Measurements from ENCODE around the gene MERTK.

The MERTK gene

GRCh38 chr2:111983478-111984212, 85.2 kb downstream of the MERTK start:
- TF ChIP-seq CTCF (IDR thresholded peaks at IDR 0.05; ENCODE audit: extremely low read depth, insufficient read depth, missing control alignments), result no peak
- DNase-seq (ENCODE audit: low spot score), result no peak
- in situ Hi-C loops (cut with MboI; ENCODE audit: low pct_unique_long_range_greater_than_20kb, low sequenced_read_pairs, unreplicated experiment), result no loop called here

GRCh38 chr2:111984213-111984604, 85.8 kb downstream of the MERTK start:
- in situ Hi-C loops (cut with MboI; ENCODE audit: low pct_unique_long_range_greater_than_20kb, low sequenced_read_pairs, unreplicated experiment), result no loop called here
- no peak for DNase-seq (ENCODE audit: low spot score)
- no peak for TF ChIP-seq CTCF (IDR thresholded peaks at IDR 0.05; ENCODE audit: extremely low read depth, insufficient read depth, missing control alignments)

GRCh38 chr2:111985514-111985913, 87.1 kb downstream of the MERTK start:
- in situ Hi-C loops (cut with MboI; ENCODE audit: low pct_unique_long_range_greater_than_20kb, low sequenced_read_pairs, unreplicated experiment), result no loop called here
- TF ChIP-seq CTCF (IDR thresholded peaks at IDR 0.05; ENCODE audit: extremely low read depth, insufficient read depth, missing control alignments), result no peak
- no peak for DNase-seq (ENCODE audit: low spot score)

GRCh38 chr2:111986116-111986900, 87.9 kb downstream of the MERTK start:
- TF ChIP-seq CTCF (IDR thresholded peaks at IDR 0.05; ENCODE audit: extremely low read depth, insufficient read depth, missing control alignments), result no peak
- in situ Hi-C loops (cut with MboI; ENCODE audit: low pct_unique_long_range_greater_than_20kb, low sequenced_read_pairs, unreplicated experiment), result no loop called here
- no peak for DNase-seq (ENCODE audit: low spot score)

GRCh38 chr2:111990375-111990774, 92.0 kb downstream of the MERTK start:
- in situ Hi-C loops (cut with MboI; ENCODE audit: low pct_unique_long_range_greater_than_20kb, low sequenced_read_pairs, unreplicated experiment), result no loop called here
- TF ChIP-seq CTCF (IDR thresholded peaks at IDR 0.05; ENCODE audit: extremely low read depth, insufficient read depth, missing control alignments), result no peak
- no peak for DNase-seq (ENCODE audit: low spot score)

- no peak for TF ChIP-seq CTCF (IDR thresholded peaks at IDR 0.05; ENCODE audit: extremely low read depth, insufficient read depth, missing control alignments)
- in situ Hi-C loops (cut with MboI; ENCODE audit: low pct_unique_long_range_greater_than_20kb, low sequenced_read_pairs, unreplicated experiment), result no loop called here
Measured at GRCh38 chr2:111990856-111991255, 92.4 kb downstream of the MERTK start.

More at GRCh38 chr2:111990856-111991255, 92.4 kb downstream of the MERTK start:
- DNase-seq (ENCODE audit: low spot score), result no peak
